HepG2 (cell line): ENCODE data around the gene RFX2. TPM values are rescaled to one million over a fixed set of nuclear protein-coding genes. Genes with fewer than 3 reads are reported as not detected.

Source experiments
- MYC ChIP-seq: sonication (generic); formaldehyde crosslinking; IDR thresholded peaks from 2 replicates; pipeline ENCODE4 v1.9.0; 2021; ENCODE audit warnings: missing genetic modification reagents, borderline replicate concordance
- PITX1 ChIP-seq: sonication (generic); formaldehyde crosslinking; IDR thresholded peaks from 2 replicates; pipeline ENCODE4 v1.5.1; 2020; ENCODE audit warnings: mild to moderate bottlenecking, missing genetic modification reagents
- YY1 ChIP-seq: IDR thresholded peaks from 2 replicates; pipeline ENCODE4 v1.6.1; 2011; ENCODE audit warnings: low read length, low read depth, moderate library complexity, mild to moderate bottlenecking; ENCODE audit not compliant: insufficient read depth, insufficient replicate concordance
- ZFX ChIP-seq: sonication (generic); formaldehyde crosslinking; IDR thresholded peaks from 2 replicates; pipeline ENCODE4 v1.4.0; 2020; ENCODE audit warnings: mild to moderate bottlenecking, low read depth, missing genetic modification reagents, moderate library complexity
- ZNF274 ChIP-seq: sonication (generic); formaldehyde crosslinking; IDR thresholded peaks from 2 replicates; pipeline ENCODE4 v1.5.1; 2020; ENCODE audit warnings: mild to moderate bottlenecking, missing genetic modification reagents
- ZNF773 ChIP-seq: sonication (generic); formaldehyde crosslinking; IDR thresholded peaks from 2 replicates; pipeline ENCODE4 v1.4.0; 2020; ENCODE audit warnings: missing genetic modification reagents, borderline replicate concordance
- polyA plus RNA-seq, 8 experiments: library from polyadenylated mRNA; depleted of rRNA in 3 of 8; stranded (reverse) in 7 of 8; unstranded in 1 of 8; fragments of >200 nt; fragmentation: Illumina TruSeq in 4 of 8; extraction: Trizol in 4 of 8; gene quantifications; 2 replicates each; pipeline versions ENCODE4 v1.2.1 to v1.2.3, GENCODE V29; 2011 to 2016; ENCODE audit warnings: low read depth in 4 of 8, missing spikeins in 1 of 8, mixed read lengths in 1 of 8; ENCODE audit not compliant: insufficient read depth in 1 of 8
- total RNA-seq, 5 experiments: library from RNA; depleted of rRNA; stranded (reverse); fragments of >200 nt; fragmentation: Illumina TruSeq; extraction: Trizol; gene quantifications; 2 replicates each; pipeline ENCODE4 v1.2.3, GENCODE V29; 2016; ENCODE audit warnings: low read depth in 1 of 5
- TF ChIP-seq, protein P1 (sequence below): sonication (generic); formaldehyde crosslinking; IDR thresholded peaks from 2 replicates; pipeline ENCODE4 v1.5.0; 2020; ENCODE audit warnings: mild to moderate bottlenecking, missing genetic modification reagents, borderline replicate concordance
- TF ChIP-seq, protein P2 (sequence below): sonication (generic); formaldehyde crosslinking; IDR thresholded peaks from 2 replicates; pipeline ENCODE4 v1.5.0; 2020; ENCODE audit warnings: mild to moderate bottlenecking, missing genetic modification reagents
- TF ChIP-seq, protein P3 (sequence below): IDR thresholded peaks from 2 replicates; pipeline ENCODE4 v1.6.1; 2016; ENCODE audit warnings: missing genetic modification reagents, missing compliant biosample characterization
- TF ChIP-seq, protein P4 (sequence below): sonication (generic); formaldehyde crosslinking; IDR thresholded peaks from 2 replicates; pipeline ENCODE4 v1.4.0; 2020; ENCODE audit warnings: missing genetic modification reagents
- TF ChIP-seq, protein P5 (sequence below): sonication (generic); formaldehyde crosslinking; conservative IDR thresholded peaks from 2 replicates; pipeline ENCODE4 v1.8.1; 2023; ENCODE audit warnings: missing genetic modification reagents
- TF ChIP-seq, protein P6 (sequence below): sonication (generic); formaldehyde crosslinking; IDR thresholded peaks from 2 replicates; pipeline ENCODE4 v1.5.1; 2020; ENCODE audit warnings: mild to moderate bottlenecking, missing genetic modification reagents, moderate library complexity

Gene RFX2
- total and polyA plus RNA-seq, 2 of the 13 experiments (the other 11 are each of a cell fraction or from before 2014, with no cell fraction given) = 2.8 to 3.3 TPM

DNA sequence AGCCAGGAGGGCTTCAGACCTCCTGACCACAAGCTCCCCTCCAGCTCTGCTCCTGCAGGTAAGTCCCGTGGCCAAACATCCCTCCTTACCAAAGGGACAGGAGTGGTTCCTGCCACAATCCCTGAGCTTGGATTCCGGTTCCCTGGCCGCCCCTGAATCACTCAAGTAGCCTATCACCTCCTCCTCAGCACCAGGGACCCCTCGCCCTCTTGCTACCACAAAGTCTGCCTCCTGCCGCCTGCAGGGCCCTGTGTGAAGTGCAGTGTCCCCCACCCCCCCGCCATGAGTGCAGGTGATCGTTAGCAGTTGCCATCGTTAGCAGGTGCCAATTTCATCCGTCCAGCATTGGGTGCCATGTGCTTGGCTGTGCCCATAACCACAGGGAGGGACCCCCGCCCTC, 91.5 kb downstream of the RFX2 start (continued):
- TF ChIP-seq, protein P1, sequence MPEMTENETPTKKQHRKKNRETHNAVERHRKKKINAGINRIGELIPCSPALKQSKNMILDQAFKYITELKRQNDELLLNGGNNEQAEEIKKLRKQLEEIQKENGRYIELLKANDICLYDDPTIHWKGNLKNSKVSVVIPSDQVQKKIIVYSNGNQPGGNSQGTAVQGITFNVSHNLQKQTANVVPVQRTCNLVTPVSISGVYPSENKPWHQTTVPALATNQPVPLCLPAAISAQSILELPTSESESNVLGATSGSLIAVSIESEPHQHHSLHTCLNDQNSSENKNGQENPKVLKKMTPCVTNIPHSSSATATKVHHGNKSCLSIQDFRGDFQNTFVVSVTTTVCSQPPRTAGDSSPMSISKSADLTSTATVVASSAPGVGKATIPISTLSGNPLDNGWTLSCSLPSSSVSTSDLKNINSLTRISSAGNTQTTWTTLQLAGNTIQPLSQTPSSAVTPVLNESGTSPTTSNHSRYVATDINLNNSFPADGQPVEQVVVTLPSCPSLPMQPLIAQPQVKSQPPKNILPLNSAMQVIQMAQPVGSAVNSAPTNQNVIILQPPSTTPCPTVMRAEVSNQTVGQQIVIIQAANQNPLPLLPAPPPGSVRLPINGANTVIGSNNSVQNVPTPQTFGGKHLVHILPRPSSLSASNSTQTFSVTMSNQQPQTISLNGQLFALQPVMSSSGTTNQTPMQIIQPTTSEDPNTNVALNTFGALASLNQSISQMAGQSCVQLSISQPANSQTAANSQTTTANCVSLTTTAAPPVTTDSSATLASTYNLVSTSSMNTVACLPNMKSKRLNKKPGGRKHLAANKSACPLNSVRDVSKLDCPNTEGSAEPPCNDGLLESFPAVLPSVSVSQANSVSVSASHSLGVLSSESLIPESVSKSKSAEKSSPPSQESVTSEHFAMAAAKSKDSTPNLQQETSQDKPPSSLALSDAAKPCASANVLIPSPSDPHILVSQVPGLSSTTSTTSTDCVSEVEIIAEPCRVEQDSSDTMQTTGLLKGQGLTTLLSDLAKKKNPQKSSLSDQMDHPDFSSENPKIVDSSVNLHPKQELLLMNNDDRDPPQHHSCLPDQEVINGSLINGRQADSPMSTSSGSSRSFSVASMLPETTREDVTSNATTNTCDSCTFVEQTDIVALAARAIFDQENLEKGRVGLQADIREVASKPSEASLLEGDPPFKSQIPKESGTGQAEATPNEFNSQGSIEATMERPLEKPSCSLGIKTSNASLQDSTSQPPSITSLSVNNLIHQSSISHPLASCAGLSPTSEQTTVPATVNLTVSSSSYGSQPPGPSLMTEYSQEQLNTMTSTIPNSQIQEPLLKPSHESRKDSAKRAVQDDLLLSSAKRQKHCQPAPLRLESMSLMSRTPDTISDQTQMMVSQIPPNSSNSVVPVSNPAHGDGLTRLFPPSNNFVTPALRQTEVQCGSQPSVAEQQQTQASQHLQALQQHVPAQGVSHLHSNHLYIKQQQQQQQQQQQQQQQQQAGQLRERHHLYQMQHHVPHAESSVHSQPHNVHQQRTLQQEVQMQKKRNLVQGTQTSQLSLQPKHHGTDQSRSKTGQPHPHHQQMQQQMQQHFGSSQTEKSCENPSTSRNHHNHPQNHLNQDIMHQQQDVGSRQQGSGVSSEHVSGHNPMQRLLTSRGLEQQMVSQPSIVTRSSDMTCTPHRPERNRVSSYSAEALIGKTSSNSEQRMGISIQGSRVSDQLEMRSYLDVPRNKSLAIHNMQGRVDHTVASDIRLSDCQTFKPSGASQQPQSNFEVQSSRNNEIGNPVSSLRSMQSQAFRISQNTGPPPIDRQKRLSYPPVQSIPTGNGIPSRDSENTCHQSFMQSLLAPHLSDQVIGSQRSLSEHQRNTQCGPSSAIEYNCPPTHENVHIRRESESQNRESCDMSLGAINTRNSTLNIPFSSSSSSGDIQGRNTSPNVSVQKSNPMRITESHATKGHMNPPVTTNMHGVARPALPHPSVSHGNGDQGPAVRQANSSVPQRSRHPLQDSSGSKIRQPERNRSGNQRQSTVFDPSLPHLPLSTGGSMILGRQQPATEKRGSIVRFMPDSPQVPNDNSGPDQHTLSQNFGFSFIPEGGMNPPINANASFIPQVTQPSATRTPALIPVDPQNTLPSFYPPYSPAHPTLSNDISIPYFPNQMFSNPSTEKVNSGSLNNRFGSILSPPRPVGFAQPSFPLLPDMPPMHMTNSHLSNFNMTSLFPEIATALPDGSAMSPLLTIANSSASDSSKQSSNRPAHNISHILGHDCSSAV (CRISPR knock-in tag) = no peak
- TF ChIP-seq PITX1 = no peak
- no peak for TF ChIP-seq ZNF274 (CRISPR knock-in tag)
- no peak for TF ChIP-seq ZNF773 (CRISPR knock-in tag)
- TF ChIP-seq YY1 = no peak
- TF ChIP-seq, protein P2, sequence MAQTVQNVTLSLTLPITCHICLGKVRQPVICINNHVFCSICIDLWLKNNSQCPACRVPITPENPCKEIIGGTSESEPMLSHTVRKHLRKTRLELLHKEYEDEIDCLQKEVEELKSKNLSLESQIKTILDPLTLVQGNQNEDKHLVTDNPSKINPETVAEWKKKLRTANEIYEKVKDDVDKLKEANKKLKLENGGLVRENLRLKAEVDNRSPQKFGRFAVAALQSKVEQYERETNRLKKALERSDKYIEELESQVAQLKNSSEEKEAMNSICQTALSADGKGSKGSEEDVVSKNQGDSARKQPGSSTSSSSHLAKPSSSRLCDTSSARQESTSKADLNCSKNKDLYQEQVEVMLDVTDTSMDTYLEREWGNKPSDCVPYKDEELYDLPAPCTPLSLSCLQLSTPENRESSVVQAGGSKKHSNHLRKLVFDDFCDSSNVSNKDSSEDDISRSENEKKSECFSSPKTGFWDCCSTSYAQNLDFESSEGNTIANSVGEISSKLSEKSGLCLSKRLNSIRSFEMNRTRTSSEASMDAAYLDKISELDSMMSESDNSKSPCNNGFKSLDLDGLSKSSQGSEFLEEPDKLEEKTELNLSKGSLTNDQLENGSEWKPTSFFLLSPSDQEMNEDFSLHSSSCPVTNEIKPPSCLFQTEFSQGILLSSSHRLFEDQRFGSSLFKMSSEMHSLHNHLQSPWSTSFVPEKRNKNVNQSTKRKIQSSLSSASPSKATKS = no peak
- TF ChIP-seq, protein P3, sequence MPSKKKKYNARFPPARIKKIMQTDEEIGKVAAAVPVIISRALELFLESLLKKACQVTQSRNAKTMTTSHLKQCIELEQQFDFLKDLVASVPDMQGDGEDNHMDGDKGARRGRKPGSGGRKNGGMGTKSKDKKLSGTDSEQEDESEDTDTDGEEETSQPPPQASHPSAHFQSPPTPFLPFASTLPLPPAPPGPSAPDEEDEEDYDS = no peak
- TF ChIP-seq, protein P4, sequence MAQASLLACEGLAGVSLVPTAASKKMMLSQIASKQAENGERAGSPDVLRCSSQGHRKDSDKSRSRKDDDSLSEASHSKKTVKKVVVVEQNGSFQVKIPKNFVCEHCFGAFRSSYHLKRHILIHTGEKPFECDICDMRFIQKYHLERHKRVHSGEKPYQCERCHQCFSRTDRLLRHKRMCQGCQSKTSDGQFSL (CRISPR knock-in tag) = peak; percentile 94
- TF ChIP-seq ZFX (CRISPR knock-in tag) = no peak
- TF ChIP-seq, protein P5, sequence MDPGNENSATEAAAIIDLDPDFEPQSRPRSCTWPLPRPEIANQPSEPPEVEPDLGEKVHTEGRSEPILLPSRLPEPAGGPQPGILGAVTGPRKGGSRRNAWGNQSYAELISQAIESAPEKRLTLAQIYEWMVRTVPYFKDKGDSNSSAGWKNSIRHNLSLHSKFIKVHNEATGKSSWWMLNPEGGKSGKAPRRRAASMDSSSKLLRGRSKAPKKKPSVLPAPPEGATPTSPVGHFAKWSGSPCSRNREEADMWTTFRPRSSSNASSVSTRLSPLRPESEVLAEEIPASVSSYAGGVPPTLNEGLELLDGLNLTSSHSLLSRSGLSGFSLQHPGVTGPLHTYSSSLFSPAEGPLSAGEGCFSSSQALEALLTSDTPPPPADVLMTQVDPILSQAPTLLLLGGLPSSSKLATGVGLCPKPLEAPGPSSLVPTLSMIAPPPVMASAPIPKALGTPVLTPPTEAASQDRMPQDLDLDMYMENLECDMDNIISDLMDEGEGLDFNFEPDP (CRISPR knock-in tag) = no peak
- TF ChIP-seq MYC (CRISPR knock-in tag) = 0 out of 2 replicates have a peak, but pooled peaks have one; percentile 14
- TF ChIP-seq, protein P6, sequence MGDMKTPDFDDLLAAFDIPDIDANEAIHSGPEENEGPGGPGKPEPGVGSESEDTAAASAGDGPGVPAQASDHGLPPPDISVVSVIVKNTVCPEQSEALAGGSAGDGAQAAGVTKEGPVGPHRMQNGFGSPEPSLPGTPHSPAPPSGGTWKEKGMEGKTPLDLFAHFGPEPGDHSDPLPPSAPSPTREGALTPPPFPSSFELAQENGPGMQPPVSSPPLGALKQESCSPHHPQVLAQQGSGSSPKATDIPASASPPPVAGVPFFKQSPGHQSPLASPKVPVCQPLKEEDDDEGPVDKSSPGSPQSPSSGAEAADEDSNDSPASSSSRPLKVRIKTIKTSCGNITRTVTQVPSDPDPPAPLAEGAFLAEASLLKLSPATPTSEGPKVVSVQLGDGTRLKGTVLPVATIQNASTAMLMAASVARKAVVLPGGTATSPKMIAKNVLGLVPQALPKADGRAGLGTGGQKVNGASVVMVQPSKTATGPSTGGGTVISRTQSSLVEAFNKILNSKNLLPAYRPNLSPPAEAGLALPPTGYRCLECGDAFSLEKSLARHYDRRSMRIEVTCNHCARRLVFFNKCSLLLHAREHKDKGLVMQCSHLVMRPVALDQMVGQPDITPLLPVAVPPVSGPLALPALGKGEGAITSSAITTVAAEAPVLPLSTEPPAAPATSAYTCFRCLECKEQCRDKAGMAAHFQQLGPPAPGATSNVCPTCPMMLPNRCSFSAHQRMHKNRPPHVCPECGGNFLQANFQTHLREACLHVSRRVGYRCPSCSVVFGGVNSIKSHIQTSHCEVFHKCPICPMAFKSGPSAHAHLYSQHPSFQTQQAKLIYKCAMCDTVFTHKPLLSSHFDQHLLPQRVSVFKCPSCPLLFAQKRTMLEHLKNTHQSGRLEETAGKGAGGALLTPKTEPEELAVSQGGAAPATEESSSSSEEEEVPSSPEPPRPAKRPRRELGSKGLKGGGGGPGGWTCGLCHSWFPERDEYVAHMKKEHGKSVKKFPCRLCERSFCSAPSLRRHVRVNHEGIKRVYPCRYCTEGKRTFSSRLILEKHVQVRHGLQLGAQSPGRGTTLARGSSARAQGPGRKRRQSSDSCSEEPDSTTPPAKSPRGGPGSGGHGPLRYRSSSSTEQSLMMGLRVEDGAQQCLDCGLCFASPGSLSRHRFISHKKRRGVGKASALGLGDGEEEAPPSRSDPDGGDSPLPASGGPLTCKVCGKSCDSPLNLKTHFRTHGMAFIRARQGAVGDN (CRISPR knock-in tag) = peak; percentile 28
